ENCODE results near the gene PARP4.
"Not testable (repeated sequence)": the region's sequence is repeated elsewhere in the genome, so short reads cannot be mapped to it uniquely, and the experiment has no call there.

Gene PARP4

DNA sequence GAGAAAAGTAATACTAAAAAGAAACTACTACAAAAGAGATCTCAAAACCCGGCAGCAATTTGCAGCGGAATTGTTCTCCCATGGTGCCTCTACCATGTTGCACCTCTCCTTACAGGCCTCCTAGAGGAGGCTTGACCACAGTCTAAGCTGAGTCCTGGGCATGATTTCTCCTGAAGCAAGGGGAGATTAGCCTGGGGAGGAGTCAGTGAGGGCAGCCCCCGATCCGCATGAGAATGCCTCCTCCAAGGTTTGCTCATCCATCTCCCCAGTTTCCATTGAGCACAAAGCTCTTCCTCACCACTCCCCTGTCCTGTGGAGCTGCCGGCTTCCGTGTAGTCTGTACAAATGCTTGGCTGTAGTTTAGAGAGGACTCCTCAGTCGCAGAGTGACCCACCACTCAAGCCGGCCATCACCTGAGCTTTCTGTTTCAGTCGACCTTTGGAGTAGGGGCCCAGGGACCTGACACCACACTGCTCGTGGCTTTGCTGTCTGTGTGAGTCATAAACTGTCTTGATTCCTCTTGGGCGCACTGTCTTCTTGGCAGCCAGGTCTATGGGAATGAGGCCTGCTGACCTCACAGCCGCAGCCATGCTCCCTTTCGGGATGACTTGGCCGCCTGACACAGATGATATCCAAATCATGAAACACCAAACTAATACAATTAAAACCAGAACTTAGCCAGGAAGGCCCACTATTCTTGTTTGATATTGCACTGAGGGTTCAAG, 130.9 kb downstream of the PARP4 start:
- Histone ChIP-seq H3K9ac (ENCODE audit: low read length) (no peak overlapping the region), H3K4me1 (ENCODE audit: control insufficient read depth, insufficient read depth, low read length) (no peaks in the 10 kb centered on the region), H3K9me3 (ENCODE audit: control insufficient read depth, low read length) (no peaks in the 10 kb centered on the region), H3K4me3 (ENCODE audit: low read length) (no peak overlapping the region), H3K27me3 (ENCODE audit: control insufficient read depth, insufficient read depth, low read length) (no peaks in the 10 kb centered on the region), H3K36me3 (ENCODE audit: control insufficient read depth, insufficient read depth, low read length) (no peaks in the 10 kb centered on the region)

DNA sequence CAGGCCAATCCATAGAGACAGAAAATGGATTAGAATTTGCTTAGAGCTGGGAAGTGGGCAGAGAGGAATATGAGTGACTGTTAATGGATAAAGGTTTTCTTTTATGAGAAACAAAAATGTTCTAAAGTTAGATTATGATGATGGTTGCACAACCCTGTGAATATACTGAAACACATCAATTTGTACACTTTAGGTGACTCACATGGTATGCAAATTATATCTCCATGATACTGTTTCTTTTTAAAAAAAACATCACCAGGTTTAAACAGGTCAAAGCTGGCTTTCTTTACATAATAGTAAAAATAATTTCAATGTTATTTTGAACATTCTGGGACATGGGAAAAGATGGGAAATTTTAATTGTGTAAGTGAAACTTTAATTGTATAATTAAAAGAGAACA, 131.7 kb downstream of the PARP4 start:
- H3K9ac ChIP-seq (ENCODE audit: low read length); H3K4me1 ChIP-seq (ENCODE audit: control insufficient read depth, insufficient read depth, low read length); H3K9me3 ChIP-seq (ENCODE audit: control insufficient read depth, low read length); H3K27me3 ChIP-seq (ENCODE audit: control insufficient read depth, insufficient read depth, low read length); H3K4me3 ChIP-seq (ENCODE audit: low read length); H3K36me3 ChIP-seq (ENCODE audit: control insufficient read depth, insufficient read depth, low read length): not testable (repeated sequence)

DNA sequence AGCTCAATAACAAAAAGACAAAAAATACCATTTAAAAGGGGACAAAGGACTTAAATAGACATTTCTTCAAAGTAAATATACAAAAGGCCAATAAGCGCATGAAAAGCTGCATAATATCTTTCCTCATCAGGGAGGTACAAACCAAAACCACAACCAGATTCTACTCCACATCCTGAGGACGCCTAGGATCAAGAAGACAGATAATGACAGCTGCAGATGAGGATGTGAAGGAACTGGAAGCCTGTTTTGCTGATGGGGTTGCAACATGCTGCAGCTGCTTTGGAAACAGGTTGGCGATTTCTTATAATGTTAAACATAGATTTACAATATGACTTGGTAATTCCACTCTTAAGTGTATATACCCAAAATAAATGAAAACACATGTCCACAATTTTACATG, 132.4 kb downstream of the PARP4 start:
- not testable (repeated sequence) for H3K36me3 ChIP-seq (ENCODE audit: control insufficient read depth, insufficient read depth, low read length); H3K4me1 ChIP-seq (ENCODE audit: control insufficient read depth, insufficient read depth, low read length); H3K9ac ChIP-seq (ENCODE audit: low read length); H3K27me3 ChIP-seq (ENCODE audit: control insufficient read depth, insufficient read depth, low read length); H3K9me3 ChIP-seq (ENCODE audit: control insufficient read depth, low read length); H3K4me3 ChIP-seq (ENCODE audit: low read length)

DNA sequence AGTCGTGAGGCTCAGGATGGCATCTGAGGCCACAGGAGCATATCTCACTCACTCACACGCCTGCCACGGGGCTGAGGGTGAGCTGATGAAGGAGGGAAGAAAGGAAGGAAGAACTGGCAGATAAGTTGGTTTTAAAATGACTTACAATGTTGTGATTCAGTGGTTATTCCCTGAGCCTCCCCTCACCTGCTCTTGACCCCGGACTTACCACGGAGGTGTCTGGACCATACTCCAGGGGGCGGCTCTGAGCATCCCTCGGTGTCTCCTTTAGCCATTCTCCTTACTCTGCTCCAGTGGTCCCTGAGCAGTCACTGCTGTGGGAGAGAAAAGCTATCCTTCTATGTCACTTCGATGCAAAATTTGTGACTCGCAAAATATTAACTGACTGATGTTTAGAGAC, 141.3 kb downstream of the PARP4 start:
- H3K4me3 ChIP-seq (ENCODE audit: low read length); H3K36me3 ChIP-seq (ENCODE audit: control insufficient read depth, insufficient read depth, low read length); H3K9ac ChIP-seq (ENCODE audit: low read length); H3K4me1 ChIP-seq (ENCODE audit: control insufficient read depth, insufficient read depth, low read length); H3K9me3 ChIP-seq (ENCODE audit: control insufficient read depth, low read length): not testable (repeated sequence)
- H3K27me3 ChIP-seq (ENCODE audit: control insufficient read depth, insufficient read depth, low read length), result peaks cover 13% of the 10 kb centered on the region
